Measurements from ENCODE around the gene TSHZ3. TPM values are rescaled to one million over a fixed set of nuclear protein-coding genes. Genes with fewer than 3 reads are reported as not detected.

The TSHZ3 gene
- total RNA-seq, 1 donor: 7.6 TPM

DNA sequence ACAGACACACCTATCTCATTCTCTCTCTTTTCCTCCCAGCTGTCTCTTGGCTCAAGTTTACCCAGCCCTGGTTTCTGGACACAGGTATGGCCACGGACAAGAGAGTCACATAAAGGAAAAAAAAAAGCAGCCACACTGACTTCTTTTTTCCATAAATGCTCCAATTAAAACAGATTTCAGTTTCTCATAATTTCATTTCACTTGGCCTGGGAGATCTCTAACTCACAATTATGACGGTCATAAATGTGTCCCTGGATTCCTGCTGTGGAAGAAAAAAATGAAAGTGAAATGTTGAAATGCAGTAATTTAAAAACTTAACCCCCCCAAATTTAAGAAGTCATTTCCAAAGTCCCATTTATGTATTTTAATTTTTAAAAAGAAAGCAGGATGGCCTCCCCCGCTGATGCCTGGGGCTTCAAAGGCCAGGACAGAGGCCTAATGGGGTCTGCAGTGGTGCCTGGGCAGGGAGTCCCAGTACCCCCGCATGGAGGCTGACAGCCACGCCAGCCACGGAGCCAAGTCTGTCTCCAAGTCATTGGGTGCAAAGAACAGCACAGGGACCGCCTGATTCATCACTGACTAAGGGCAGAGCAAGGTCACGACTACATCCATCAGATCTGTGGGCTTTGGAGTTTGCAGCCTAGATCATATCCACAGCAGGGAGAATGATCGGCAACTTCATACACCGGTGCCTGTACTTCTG is 79.7 kb downstream of the TSHZ3 start:
- TF ChIP-seq CTCF (IDR thresholded peaks at IDR 0.05; ENCODE audit: extremely low read depth, low read depth, low read length): no peak
- Histone ChIP-seq H2AFZ (ENCODE audit: low read length) (no peak overlapping the region), H3K4me3 (ENCODE audit: insufficient read depth, low read length) (no peak overlapping the region), H4K20me1 (ENCODE audit: insufficient read depth, low read length) (peaks cover 2% of the 10 kb centered on the region), H3K4me2 (ENCODE audit: insufficient read depth, low read length) (no peak overlapping the region), H3K36me3 (ENCODE audit: insufficient read depth, low read length) (no peaks in the 10 kb centered on the region), H3K27me3 (ENCODE audit: insufficient read depth, low read length) (no peaks in the 10 kb centered on the region), H3K4me1 (ENCODE audit: insufficient read depth, low read length) (no peaks in the 10 kb centered on the region), H3K9me3 (ENCODE audit: low read depth, low read length) (no peaks in the 10 kb centered on the region), H3K79me2 (ENCODE audit: insufficient read depth, low read length) (no peaks in the 10 kb centered on the region), H3K27ac (ENCODE audit: low read depth, low read length) (no peak overlapping the region)
- DNase-seq (ENCODE audit: insufficient read length, low spot score, missing footprints): no peak

DNA sequence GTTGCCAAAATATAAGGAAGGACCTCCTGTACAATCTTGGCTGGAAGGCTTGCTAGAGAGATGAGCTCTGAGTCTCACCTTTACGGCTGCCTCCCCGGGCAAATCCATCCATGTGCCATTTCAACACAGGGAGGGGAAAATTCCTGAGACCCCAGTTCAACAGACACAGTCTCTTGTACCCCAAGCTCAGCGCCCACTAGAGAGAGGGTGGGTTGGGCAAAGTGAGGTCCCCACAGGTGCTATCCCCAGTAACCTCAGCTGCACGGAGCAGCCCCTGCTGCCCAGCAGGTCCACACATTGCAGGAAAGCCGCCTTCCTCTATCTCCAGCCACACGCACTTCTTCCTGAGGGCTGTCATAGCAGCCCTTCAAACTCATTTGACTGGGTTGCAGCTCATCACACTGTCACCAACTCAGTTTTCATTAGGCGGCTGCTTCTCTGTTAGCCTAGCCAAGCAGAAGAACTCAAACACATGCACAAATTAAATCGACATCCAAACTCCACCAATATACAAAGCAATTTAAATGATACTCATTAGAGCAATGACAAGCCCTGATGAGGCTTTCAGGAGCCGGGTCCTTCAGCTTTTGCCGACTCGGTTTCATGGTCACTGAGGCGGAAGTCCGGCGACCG is 80.4 kb downstream of the TSHZ3 start:
- no peak for TF ChIP-seq CTCF (IDR thresholded peaks at IDR 0.05; ENCODE audit: extremely low read depth, low read depth, low read length)
- Histone ChIP-seq H3K4me3 (ENCODE audit: insufficient read depth, low read length) (no peak overlapping the region), H3K79me2 (ENCODE audit: insufficient read depth, low read length) (no peaks in the 10 kb centered on the region), H3K27me3 (ENCODE audit: insufficient read depth, low read length) (no peaks in the 10 kb centered on the region), H3K9me3 (ENCODE audit: low read depth, low read length) (no peaks in the 10 kb centered on the region), H3K27ac (ENCODE audit: low read depth, low read length) (no peak overlapping the region), H3K36me3 (ENCODE audit: insufficient read depth, low read length) (no peaks in the 10 kb centered on the region), H3K4me2 (ENCODE audit: insufficient read depth, low read length) (no peak overlapping the region), H4K20me1 (ENCODE audit: insufficient read depth, low read length) (peaks cover 2% of the 10 kb centered on the region), H2AFZ (ENCODE audit: low read length) (no peak overlapping the region), H3K4me1 (ENCODE audit: insufficient read depth, low read length) (no peaks in the 10 kb centered on the region)
- no peak for DNase-seq (ENCODE audit: insufficient read length, low spot score, missing footprints)

DNA sequence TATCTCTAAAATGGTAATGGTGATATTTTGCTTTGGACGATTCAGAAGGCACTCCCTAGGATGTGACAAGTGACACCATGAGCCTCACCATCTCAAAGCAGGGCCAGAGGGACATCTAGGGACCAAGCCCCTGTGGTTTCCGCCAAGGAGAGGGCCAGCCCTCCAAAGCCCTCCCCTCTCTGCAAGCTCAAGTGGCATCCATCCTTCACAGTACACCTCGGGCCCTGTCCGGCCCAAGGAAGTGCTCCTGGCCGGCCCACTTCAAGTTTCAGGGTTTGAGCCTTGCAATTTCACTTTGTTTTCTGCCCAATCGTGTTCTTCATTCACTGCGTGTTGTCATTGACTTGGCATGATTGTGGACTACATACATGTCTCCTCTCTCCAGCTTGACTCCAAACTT is 82.5 kb downstream of the TSHZ3 start:
- Histone ChIP-seq H3K4me3 (ENCODE audit: insufficient read depth, low read length) (no peak overlapping the region), H3K4me1 (ENCODE audit: insufficient read depth, low read length) (peaks cover 3% of the 10 kb centered on the region)

More for the DNA sequence above, 82.5 kb downstream of the TSHZ3 start:
- TF ChIP-seq CTCF (IDR thresholded peaks at IDR 0.05; ENCODE audit: extremely low read depth, low read depth, low read length): no peak
- H4K20me1 ChIP-seq (ENCODE audit: insufficient read depth, low read length): peaks cover 2% of the 10 kb centered on the region
- no peak for DNase-seq (ENCODE audit: insufficient read length, low spot score, missing footprints)
- no peaks in the 10 kb centered on the region for H3K27me3 ChIP-seq (ENCODE audit: insufficient read depth, low read length)
- no peak overlapping the region for H3K27ac ChIP-seq (ENCODE audit: low read depth, low read length)
- no peaks in the 10 kb centered on the region for H3K36me3 ChIP-seq (ENCODE audit: insufficient read depth, low read length)
- no peak overlapping the region for H3K4me2 ChIP-seq (ENCODE audit: insufficient read depth, low read length)
- no peak overlapping the region for H2AFZ ChIP-seq (ENCODE audit: low read length)
- no peaks in the 10 kb centered on the region for H3K79me2 ChIP-seq (ENCODE audit: insufficient read depth, low read length)
- H3K9me3 ChIP-seq (ENCODE audit: low read depth, low read length): no peaks in the 10 kb centered on the region

Measured in osteoblast (primary cell).